DND-41 (cell line): ENCODE results near the gene STAC.

Experiments used
- ATAC-seq: fragments of 200-7000 bp; cut with Tn5 transposase; 3 replicates; pipeline ENCODE4 v1.9.1; 2021; ENCODE audit warnings: low read depth; ENCODE audit not compliant: insufficient read depth
- DNase-seq: peaks from one replicate; pipeline ENCODE4 v3.0.0-alpha.2; 2020
- H2AFZ ChIP-seq: 2 replicates; pipeline ENCODE4 v1.6.0; 2012; ENCODE audit warnings: low read depth, low read length
- H3K27ac ChIP-seq: 2 replicates; pipeline ENCODE4 v1.5.1; 2012; ENCODE audit warnings: low read length, inconsistent platforms
- H3K27me3 ChIP-seq: fragments of 200-600 bp; sonication (generic); 2 replicates; pipeline ENCODE4 v1.6.0; 2012; ENCODE audit warnings: low read length, mild to moderate bottlenecking, inconsistent platforms; ENCODE audit not compliant: insufficient read depth, poor library complexity
- H3K36me3 ChIP-seq: 2 replicates; pipeline ENCODE4 v1.5.1; 2012; ENCODE audit warnings: low read length, inconsistent platforms; ENCODE audit not compliant: insufficient read depth
- H3K4me1 ChIP-seq: 2 replicates; pipeline ENCODE4 v1.5.1; 2012; ENCODE audit warnings: mild to moderate bottlenecking, low read length; ENCODE audit not compliant: insufficient read depth
- H3K4me2 ChIP-seq: 2 replicates; pipeline ENCODE4 v1.6.0; 2012; ENCODE audit warnings: mild to moderate bottlenecking, moderate library complexity, low read length, inconsistent platforms; ENCODE audit not compliant: insufficient read depth
- H3K4me3 ChIP-seq, 2 experiments: fragments of 200-600 bp in 1 of 2; shearing (Covaris generic) in 1 of 2; 2 replicates each; pipeline ENCODE4 v1.5.1; 2012 to 2016; ENCODE audit warnings: inconsistent platforms in 2 of 2, low read length in 2 of 2, mild to moderate bottlenecking in 2 of 2, low read depth in 1 of 2, moderate library complexity in 1 of 2
- H3K79me2 ChIP-seq: 2 replicates; pipeline ENCODE4 v1.6.0; 2012; ENCODE audit warnings: low read length, inconsistent platforms; ENCODE audit not compliant: insufficient read depth
- H3K9ac ChIP-seq: 2 replicates; pipeline ENCODE4 v1.6.0; 2012; ENCODE audit warnings: low read depth, mild to moderate bottlenecking, inconsistent platforms, low read length, moderate library complexity
- H3K9me3 ChIP-seq: 2 replicates; pipeline ENCODE4 v1.5.1; 2012; ENCODE audit warnings: low read length, moderate library complexity, mild to moderate bottlenecking, inconsistent platforms; ENCODE audit not compliant: insufficient read depth, severe bottlenecking
- H4K20me1 ChIP-seq: 2 replicates; pipeline ENCODE4 v1.6.0; 2012; ENCODE audit warnings: low read length; ENCODE audit not compliant: insufficient read depth
- CTCF ChIP-seq: IDR thresholded peaks from 2 replicates; pipeline ENCODE4 v1.5.1; 2012; ENCODE audit warnings: borderline replicate concordance, low read length, moderate library complexity, mild to moderate bottlenecking; ENCODE audit not compliant: poor library complexity, severe bottlenecking; ENCODE audit errors: extremely low read depth
- EZH2 ChIP-seq: IDR thresholded peaks from 3 replicates; pipeline ENCODE4 v1.6.1; 2012; ENCODE audit warnings: borderline replicate concordance, low read depth, mild to moderate bottlenecking, moderate library complexity, low read length, inconsistent platforms; ENCODE audit not compliant: severe bottlenecking

The STAC gene

DNA sequence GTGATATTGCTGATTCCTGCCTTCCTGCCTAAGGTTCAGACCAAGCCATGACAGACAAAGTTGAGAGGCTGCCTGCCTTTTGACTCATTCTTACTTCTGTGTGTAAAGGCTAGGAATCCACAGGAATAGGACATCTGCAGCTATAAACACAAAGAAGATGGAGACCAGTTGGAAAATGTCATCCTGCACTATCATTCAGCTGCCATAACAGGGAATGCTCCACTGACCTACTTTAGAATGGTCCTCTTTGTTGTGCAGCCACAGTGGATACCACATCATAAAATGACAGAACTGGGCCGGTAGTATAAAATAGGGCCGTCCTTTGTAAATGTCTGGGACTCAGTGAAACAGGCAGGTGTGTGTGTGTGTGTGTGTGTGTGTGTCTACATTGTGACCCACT lies 75.1 kb downstream of the STAC start:
- TF ChIP-seq CTCF (no peak), EZH2 (no peak)
- no peak overlapping the region for H2AFZ ChIP-seq
- no peak overlapping the region for H3K27ac ChIP-seq
- no peak overlapping the region for H3K4me2 ChIP-seq
- H3K27me3 ChIP-seq = no peaks in the 10 kb centered on the region
- no peaks in the 10 kb centered on the region for H3K79me2 ChIP-seq
- no peaks in the 10 kb centered on the region for H3K36me3 ChIP-seq
- H4K20me1 ChIP-seq = no peaks in the 10 kb centered on the region
- H3K9ac ChIP-seq = no peak overlapping the region
- no peaks in the 10 kb centered on the region for H3K9me3 ChIP-seq
- H3K4me3 ChIP-seq = no peak overlapping the region
- H3K4me1 ChIP-seq = no peaks in the 10 kb centered on the region
- ATAC-seq (no peak), DNase-seq (no peak)

DNA sequence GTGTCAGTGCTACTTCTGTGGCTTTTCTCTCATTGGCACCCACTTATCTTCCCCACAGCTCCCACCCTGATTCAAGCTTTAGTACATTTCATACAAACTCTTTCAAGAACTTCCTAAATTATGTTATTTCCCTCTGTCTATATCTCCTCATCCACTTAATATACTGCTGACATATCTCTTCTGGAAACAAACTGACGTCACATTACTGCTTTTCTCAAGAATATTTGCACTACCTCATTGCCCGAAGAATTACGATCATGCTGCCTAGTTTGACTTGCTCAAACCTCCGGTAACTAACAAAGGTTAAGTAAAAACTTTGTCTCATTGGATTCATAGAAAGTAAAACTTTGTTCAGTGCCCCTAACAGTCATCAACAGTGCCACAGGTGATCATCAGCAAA lies 76.5 kb downstream of the STAC start:
- TF ChIP-seq EZH2 = no peak
- TF ChIP-seq CTCF = no peak
- Histone ChIP-seq H3K79me2 (no peaks in the 10 kb centered on the region), H3K9me3 (no peaks in the 10 kb centered on the region), H2AFZ (no peak overlapping the region), H3K9ac (no peak overlapping the region), H3K27me3 (peaks cover 3% of the 10 kb centered on the region), H4K20me1 (no peaks in the 10 kb centered on the region), H3K27ac (no peak overlapping the region), H3K4me2 (no peak overlapping the region), H3K4me3 (no peak overlapping the region), H3K4me1 (no peaks in the 10 kb centered on the region), H3K36me3 (no peaks in the 10 kb centered on the region)
- ATAC-seq (no peak), DNase-seq (no peak)

DNA sequence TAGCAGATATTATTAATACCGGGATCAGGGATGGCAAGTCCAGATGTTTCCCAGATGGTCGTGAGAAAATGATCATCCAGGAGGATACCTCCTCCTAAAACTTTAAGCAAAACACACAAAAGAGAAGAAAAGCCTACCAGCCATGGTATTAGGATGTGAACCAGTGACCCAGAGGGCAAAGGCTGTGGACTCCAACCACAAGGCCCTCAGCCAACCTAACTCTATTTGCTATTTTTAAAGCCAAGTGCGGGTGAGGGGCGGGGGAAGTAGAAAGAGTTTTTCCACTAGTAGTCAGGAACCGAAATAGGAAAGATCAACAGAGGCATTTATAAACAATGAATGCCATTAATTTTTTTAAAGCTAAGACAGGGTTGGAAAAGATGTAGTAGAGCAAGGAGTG lies 77.4 kb downstream of the STAC start:
- Histone ChIP-seq H3K4me3 (no peak overlapping the region), H3K27ac (no peak overlapping the region), H3K9ac (no peak overlapping the region), H2AFZ (no peak overlapping the region), H3K4me1 (no peaks in the 10 kb centered on the region), H3K9me3 (no peaks in the 10 kb centered on the region), H3K36me3 (no peaks in the 10 kb centered on the region), H3K4me2 (no peak overlapping the region), H3K79me2 (no peaks in the 10 kb centered on the region), H3K27me3 (peaks cover 4% of the 10 kb centered on the region), H4K20me1 (no peaks in the 10 kb centered on the region)
- no peak for TF ChIP-seq EZH2
- TF ChIP-seq CTCF = no peak
- ATAC-seq (no peak), DNase-seq (no peak)

DNA sequence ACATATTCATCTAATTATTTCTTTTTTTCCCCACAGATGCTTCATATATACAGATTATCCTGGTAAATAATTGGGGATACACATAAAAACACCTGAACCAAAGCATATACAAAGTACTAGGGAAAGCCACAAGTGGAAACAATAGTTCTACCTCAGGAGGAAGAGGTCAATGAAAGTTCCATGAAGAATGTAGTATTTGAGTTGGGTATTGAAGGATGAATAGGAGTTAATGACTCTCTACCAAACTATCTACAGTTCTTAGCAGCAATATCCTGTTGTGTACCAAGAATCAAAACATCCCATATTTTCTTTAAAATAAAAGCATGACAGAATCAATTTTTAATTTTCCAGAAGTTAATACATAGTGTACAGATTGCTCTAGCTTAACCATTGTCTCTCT lies 78.9 kb downstream of the STAC start:
- Histone ChIP-seq H3K27ac (no peak overlapping the region), H3K4me1 (no peaks in the 10 kb centered on the region), H3K9ac (no peak overlapping the region), H2AFZ (no peak overlapping the region), H3K4me2 (no peak overlapping the region), H3K9me3 (no peaks in the 10 kb centered on the region), H3K27me3 (peaks cover 4% of the 10 kb centered on the region), H3K36me3 (no peaks in the 10 kb centered on the region), H3K4me3 (no peak overlapping the region), H4K20me1 (no peaks in the 10 kb centered on the region), H3K79me2 (no peaks in the 10 kb centered on the region)
- DNase-seq = no peak
- TF ChIP-seq EZH2 (no peak), CTCF (no peak)
- no peak for ATAC-seq
